Tibial artery (tissue), 4 donors: Measurements from ENCODE around the gene AHCYL2.
A peak's percentile ranks its signal among the peaks of the same experiment; 100 is the strongest.
"Not testable (repeated sequence)": the region's sequence is repeated elsewhere in the genome, so short reads cannot be mapped to it uniquely, and the experiment has no call there.

ENCODE experiments used
- DNase-seq, 2 donors: peaks; one replicate each; pipeline ENCODE4 v3.0.0-alpha.2; 2019
- H3K27ac ChIP-seq, 2 donors: fragments of 200-600 bp; sonication (generic) in 1 of 2; 1 replicate in 1 of 2; 2 replicates in 1 of 2; pipeline ENCODE4 v1.5.1; 2018 to 2019; ENCODE audit warnings: mild to moderate bottlenecking in 1 of 2
- H3K27me3 ChIP-seq, 2 donors: fragments of 200-600 bp; sonication (generic) in 1 of 2; one replicate each; pipeline versions ENCODE4 v1.5.1 to v1.6.0; 2016 to 2019
- H3K36me3 ChIP-seq, 3 donors: fragments of 200-600 bp; sonication (generic) in 2 of 3; one replicate each; pipeline ENCODE4 v1.5.1; 2016 to 2019; ENCODE audit warnings: mild to moderate bottlenecking in 2 of 3
- H3K4me1 ChIP-seq, 4 donors: fragments of 200-600 bp; sonication (generic) in 2 of 4; 1 replicate in 3 of 4; 2 replicates in 1 of 4; pipeline ENCODE4 v1.5.1; 2016 to 2019
- H3K4me3 ChIP-seq, 2 donors: fragments of 200-600 bp; sonication (generic) in 1 of 2; 1 replicate in 1 of 2; 2 replicates in 1 of 2; pipeline ENCODE4 v1.5.1; 2018 to 2019; ENCODE audit warnings: mild to moderate bottlenecking in 2 of 2
- H3K9me3 ChIP-seq, 3 donors: fragments of 200-600 bp; sonication (generic) in 1 of 3; one replicate each; pipeline ENCODE4 v1.5.1; 2016 to 2019
- intact Hi-C: fragments of 100-400 bp; cut with DNase I; formaldehyde crosslinking; loops from one replicate; pipeline ENCODE4 v1.15.0; 2023; ENCODE audit warnings: low total_unique reads
- TF ChIP-seq, protein P1 (sequence below), 2 experiments: fragments of 200-600 bp in 1 of 2; fragments of 450-650 bp in 1 of 2; IDR thresholded peaks; one replicate each; pipeline ENCODE4 v1.5.1; 2017 to 2019; ENCODE audit warnings: antibody characterized with exemption in 2 of 2, mild to moderate bottlenecking in 1 of 2, moderate library complexity in 1 of 2

AHCYL2 gene

DNA sequence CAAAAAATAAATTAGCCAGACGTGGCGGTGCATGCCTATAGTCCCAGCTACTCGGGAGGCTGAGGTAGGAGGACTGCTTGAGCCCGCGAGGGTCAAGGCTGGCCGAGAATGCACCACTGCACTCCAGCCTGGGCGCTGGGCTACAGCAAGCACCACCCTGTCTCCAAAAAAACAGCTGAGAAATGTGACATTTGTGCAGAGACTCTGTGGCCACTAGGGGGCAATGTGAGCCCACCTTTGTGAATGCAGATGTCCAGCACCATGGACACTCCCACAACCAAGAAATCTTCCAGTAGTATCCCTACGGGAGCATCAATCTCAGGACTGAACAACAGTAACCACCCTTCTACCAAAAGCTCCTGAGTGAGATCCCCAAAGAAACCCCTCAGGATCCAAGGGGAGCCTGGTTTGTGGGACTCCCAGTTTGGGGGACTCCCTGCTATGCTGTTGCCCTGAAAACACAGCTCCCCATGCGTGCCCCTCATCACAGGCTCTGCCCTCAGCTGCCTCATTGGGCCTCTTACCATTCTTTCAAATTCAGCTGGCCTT is 6.2 kb upstream of the AHCYL2 start:
- H3K36me3 ChIP-seq, result no peaks in the 10 kb centered on the region
- peak; percentile 87 to 88 for DNase-seq
- TF ChIP-seq, protein P1, sequence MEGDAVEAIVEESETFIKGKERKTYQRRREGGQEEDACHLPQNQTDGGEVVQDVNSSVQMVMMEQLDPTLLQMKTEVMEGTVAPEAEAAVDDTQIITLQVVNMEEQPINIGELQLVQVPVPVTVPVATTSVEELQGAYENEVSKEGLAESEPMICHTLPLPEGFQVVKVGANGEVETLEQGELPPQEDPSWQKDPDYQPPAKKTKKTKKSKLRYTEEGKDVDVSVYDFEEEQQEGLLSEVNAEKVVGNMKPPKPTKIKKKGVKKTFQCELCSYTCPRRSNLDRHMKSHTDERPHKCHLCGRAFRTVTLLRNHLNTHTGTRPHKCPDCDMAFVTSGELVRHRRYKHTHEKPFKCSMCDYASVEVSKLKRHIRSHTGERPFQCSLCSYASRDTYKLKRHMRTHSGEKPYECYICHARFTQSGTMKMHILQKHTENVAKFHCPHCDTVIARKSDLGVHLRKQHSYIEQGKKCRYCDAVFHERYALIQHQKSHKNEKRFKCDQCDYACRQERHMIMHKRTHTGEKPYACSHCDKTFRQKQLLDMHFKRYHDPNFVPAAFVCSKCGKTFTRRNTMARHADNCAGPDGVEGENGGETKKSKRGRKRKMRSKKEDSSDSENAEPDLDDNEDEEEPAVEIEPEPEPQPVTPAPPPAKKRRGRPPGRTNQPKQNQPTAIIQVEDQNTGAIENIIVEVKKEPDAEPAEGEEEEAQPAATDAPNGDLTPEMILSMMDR (IDR thresholded peaks at IDR 0.05), result peak; percentile 88 to 90
- H3K9me3 ChIP-seq, result no peaks in the 10 kb centered on the region
- H3K27me3 ChIP-seq, result peaks cover 0 to 12% of the 10 kb centered on the region in 2 donors
- peaks cover 0 to 7% (median 0%) of the 10 kb centered on the region in 4 donors for H3K4me1 ChIP-seq
- H3K27ac ChIP-seq, result no peak overlapping the region
- intact Hi-C loops, result loop anchor here (5.0 kb wide), 2 partner anchors 79 to 249 kb away; no protein-coding TSS in a partner anchor
- H3K4me3 ChIP-seq, result no peak overlapping the region

DNA sequence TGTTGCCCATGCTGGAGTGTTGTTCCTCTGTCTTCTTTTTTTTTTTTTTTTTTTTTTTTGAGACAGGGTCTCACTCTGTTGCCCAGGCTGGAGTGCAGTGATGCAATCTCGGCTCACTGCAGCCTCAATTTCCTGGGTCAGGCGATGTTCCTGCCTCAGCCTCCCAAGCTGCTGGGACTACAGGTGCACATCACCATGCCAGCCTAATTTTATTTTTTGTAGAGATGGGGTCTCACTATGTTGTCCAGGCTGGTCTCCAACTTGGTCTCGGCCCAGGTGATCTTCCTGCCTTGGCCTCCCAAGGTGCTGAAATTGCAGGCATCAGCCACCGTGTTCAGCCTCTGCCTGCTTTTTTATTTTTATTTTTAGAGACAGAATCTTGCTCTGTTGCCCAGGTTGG is 5.7 kb upstream of the AHCYL2 start:
- H3K4me3 ChIP-seq, DNase-seq, H3K36me3 ChIP-seq, H3K9me3 ChIP-seq, H3K4me1 ChIP-seq, H3K27ac ChIP-seq: not testable (repeated sequence)
- H3K27me3 ChIP-seq, result peaks cover 0 to 12% of the 10 kb centered on the region in 2 donors
- intact Hi-C loops, result loop anchor here (5.0 kb wide), 2 partner anchors 78 to 248 kb away; no protein-coding TSS in a partner anchor

DNA sequence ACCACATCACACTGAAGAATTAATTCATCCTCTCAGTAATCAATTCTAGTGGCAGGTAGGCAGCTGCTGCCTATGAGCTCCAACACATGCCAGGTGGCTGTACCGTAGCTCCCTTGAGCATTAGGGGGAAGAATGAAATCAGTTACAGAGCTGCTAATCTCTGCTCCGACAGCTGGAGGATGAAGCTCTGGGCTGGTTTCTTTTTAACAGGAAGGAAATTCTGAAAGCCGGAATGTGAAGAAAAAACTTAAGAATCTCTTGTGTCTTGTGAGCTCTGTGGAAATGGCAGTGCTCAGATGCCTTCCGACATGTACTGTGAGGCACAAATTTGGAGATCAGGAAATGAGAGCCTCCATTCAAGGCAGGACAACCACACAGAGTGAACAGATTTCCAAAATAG is 2.8 kb upstream of the AHCYL2 start:
- Histone ChIP-seq H3K4me1 (peaks cover 0 to 15% (median 7%) of the 10 kb centered on the region in 4 donors), H3K27me3 (peaks cover 0 to 12% of the 10 kb centered on the region in 2 donors), H3K27ac (no peak overlapping the region), H3K36me3 (no peaks in the 10 kb centered on the region), H3K4me3 (no peak overlapping the region), H3K9me3 (no peaks in the 10 kb centered on the region)
- intact Hi-C loops, result loop anchor here (10.0 kb wide), 1 partner anchor 53 kb away; no protein-coding TSS in a partner anchor
- TF ChIP-seq, protein P1 (IDR thresholded peaks at IDR 0.05), result no peak
- DNase-seq, result no peak

DNA sequence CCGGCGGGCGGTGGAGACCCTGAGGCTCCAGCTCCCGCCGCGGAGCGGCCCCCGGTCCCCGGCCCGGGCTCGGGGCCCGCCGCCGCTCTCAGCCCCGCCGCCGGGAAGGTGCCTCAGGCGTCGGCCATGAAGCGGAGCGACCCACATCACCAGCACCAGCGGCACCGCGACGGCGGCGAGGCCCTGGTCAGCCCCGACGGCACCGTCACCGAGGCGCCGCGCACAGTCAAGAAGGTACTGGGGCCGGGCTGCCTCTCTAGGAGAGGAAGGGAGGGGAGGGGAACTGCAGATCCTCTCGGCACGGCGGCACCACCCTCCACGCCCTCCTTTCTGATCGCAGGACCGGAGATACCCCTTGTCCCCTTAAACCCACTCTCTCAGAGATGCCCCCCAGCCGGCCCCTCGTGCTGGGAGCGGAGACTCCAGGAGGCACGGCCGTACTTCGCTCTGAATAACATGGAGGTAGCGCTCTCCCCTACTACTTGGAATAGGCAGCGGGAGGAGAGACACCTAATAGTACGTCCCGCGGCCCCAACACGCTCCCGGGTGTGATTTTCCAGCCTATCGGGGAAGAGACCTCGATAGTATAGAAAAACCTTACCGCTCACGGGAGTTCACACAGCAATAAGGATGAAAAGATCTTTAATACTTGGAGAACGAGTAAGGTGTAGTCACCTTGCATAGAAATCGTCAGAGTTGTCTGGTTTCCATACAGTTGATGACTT is 538 bp downstream of the AHCYL2 start:
- intact Hi-C loops, result loop anchor here (10.0 kb wide), 1 partner anchor 49 kb away; no protein-coding TSS in a partner anchor
- no peaks in the 10 kb centered on the region for H3K9me3 ChIP-seq
- no peaks in the 10 kb centered on the region for H3K27me3 ChIP-seq
- TF ChIP-seq, protein P1 (IDR thresholded peaks at IDR 0.05), result no peak
- H3K36me3 ChIP-seq, result no peaks in the 10 kb centered on the region
- H3K4me3 ChIP-seq, result peak overlapping the region; percentile 82 to 100
- DNase-seq, result peak; percentile 53 to 73
- peak overlapping the region; percentile 90 to 93 for H3K27ac ChIP-seq
- peaks cover 0 to 15% (median 3%) of the 10 kb centered on the region in 4 donors for H3K4me1 ChIP-seq

DNA sequence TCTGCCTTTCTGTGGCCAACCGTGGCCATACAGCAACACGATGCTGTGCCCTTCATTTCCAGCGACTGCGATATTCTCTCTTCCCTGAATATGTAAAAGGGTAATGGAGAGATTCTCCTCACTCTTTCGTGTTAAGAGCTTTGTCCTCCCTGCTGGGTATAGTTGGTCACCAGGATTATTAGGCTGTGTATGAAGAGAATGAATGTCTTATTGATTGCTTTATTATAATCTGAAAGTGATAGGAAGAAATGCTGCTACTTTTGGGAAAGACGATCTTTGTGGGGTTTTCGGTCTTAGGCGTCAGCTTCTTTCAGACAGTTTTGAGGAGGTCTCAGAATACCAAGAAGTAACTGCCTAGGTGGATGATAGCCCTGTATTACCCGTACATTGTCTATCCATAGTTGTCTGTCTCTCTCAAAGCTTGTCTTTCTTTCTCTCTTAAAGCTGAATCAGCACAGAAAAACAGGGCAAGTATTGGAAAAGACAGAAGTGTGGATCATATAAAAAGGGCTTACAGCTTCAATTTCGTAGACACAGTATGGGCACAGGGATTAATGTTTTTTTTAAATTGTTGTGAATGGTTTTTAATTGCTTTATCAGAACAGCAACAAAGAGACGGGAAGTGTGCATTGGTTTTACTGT is 1.2 kb downstream of the AHCYL2 start:
- TF ChIP-seq, protein P1 (IDR thresholded peaks at IDR 0.05), result no peak
- Histone ChIP-seq H3K9me3 (no peaks in the 10 kb centered on the region), H3K4me1 (peaks cover 0 to 15% (median 3%) of the 10 kb centered on the region in 4 donors), H3K27me3 (no peaks in the 10 kb centered on the region), H3K27ac (peak overlapping the region; percentile 90 to 93), H3K36me3 (no peaks in the 10 kb centered on the region), H3K4me3 (peak overlapping the region; percentile 82 to 100)
- DNase-seq, result no peak
- intact Hi-C loops, result loop anchor here (10.0 kb wide), 1 partner anchor 49 kb away; no protein-coding TSS in a partner anchor
